ENCODE data around the gene SLC38A2. TPM values are rescaled to one million over a fixed set of nuclear protein-coding genes. Genes with fewer than 3 reads are reported as not detected.

SLC38A2 gene
- total RNA-seq, 1 donor from 2014 or later = 387 TPM

DNA sequence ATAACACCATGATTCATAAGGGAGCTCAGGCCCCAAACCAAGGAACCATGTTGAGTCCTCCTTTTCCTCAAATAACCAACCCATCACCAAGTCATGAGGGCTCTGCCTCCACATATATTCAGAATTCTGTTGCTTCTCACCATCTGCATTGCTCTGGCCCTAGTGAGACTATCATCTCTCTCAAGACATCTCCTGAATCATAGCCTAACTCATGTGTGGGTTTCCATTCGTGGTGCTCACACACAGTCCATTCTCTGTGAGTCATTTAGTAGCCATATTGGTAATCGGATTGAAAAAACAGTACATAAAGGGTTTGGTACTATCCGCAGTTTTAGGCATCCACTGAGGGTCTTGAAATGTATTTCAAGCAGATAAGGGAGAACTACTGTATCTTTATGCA, 5.1 kb upstream of the SLC38A2 start:
- no peak for DNase-seq (ENCODE audit: extremely low read depth, low read depth, low spot score)

DNA sequence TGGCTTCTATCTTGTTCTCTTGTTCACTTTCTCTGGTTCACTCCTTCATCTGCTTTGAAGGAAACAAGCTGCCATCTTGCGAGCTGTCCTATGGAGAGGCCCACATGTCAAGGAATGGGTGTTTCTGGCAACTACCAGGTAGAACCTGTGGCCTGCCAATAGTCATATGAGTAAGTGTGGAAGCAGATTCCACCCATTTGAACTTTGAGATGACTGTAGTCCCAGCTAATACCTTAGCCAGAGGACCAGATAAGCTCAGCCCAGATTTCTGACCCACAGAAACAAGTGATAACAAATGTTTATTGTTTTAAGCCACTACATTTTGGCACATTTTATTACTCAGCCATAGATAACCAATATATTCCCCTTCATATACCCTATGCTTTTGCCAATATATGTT, 4.0 kb upstream of the SLC38A2 start:
- DNase-seq (ENCODE audit: extremely low read depth, low read depth, low spot score) = no peak

DNA sequence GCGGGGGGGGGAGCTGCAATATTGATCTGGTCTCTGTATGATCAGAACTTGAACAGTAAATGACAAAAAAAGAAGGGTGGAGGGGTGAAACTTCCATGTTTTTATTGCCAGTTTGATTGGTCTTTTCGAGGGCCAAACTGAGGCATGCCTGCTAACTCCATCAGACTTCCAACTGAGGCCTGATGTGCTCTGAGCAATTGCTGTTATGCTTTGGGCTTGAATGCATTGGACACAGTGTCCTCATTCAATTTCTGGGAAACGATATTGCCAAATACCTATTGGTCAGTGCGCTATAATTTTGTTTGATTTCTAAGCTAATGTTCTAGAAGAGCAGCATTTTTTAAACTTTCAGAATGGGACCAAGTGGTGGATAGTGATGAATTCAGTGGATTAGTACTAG, 2.1 kb upstream of the SLC38A2 start:
- DNase-seq (ENCODE audit: extremely low read depth, low read depth, low spot score) = no peak

DNA sequence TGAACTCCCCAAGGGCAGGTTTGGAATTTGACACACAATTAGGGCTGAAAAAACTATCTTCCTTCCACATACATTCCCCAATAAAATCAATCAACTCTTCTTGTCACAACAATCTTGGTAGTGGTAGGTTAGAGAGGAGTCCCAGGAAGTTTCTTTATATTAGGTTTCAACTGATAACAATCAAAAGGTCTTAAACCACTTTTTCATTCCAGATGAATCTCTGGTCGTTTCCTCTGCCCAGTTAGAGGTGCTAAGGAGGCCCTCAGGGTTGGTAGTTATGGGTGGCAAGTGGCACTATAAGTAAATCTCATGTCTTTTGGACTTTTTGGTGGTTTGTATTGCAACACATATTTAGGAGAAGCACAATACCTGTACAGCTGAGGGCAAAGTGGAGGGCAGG, 1.7 kb upstream of the SLC38A2 start:
- no peak for DNase-seq (ENCODE audit: extremely low read depth, low read depth, low spot score)

DNA sequence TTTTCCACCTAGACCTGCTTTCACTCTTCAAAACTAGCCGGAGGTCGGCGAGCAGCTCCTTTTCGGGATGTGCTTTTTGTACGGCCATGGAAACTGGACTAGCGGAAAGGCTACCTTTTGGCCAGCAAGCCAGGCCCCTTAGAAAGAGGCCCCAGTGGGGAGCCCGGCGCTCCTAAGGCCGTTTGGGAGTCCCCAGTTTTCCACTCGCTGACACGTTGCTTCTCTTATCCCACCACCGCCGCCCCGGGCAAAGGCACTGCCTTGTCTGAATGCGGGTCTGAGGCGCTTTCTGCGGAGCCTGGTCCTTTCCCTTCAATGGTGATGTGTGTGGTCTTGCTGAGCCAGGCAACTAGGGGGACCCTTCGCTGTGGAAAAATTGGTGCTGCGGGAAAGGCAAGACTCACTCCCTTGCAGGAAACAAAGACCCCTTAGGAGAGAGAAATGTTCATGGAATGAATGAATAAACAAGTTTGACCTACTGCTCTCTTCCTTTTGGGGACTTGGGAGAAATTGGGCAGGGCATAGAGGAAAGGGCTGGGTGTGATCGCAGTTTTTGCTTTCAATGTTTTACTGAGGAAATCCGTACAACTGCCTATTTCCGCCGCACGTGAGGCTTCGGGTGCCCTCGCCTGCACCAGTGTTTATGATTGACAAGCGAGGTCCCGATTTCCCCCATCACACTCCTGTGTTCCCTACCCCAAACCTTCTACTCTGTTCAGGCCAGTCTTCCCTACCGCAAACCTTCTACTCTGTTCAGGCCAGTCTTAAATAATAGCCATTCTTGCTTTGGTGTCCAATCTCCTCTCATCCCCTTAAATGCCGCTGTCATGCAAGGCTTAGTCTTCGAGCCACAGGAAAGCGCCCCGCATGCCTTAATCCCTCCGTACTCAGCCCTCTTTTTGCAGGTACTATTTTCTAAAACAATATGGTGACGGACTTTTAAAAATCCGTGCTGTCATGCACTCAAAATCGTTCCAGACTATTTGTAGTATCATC, 1.0 kb upstream of the SLC38A2 start:
- DNase-seq (ENCODE audit: extremely low read depth, low read depth, low spot score) = no peak

DNA sequence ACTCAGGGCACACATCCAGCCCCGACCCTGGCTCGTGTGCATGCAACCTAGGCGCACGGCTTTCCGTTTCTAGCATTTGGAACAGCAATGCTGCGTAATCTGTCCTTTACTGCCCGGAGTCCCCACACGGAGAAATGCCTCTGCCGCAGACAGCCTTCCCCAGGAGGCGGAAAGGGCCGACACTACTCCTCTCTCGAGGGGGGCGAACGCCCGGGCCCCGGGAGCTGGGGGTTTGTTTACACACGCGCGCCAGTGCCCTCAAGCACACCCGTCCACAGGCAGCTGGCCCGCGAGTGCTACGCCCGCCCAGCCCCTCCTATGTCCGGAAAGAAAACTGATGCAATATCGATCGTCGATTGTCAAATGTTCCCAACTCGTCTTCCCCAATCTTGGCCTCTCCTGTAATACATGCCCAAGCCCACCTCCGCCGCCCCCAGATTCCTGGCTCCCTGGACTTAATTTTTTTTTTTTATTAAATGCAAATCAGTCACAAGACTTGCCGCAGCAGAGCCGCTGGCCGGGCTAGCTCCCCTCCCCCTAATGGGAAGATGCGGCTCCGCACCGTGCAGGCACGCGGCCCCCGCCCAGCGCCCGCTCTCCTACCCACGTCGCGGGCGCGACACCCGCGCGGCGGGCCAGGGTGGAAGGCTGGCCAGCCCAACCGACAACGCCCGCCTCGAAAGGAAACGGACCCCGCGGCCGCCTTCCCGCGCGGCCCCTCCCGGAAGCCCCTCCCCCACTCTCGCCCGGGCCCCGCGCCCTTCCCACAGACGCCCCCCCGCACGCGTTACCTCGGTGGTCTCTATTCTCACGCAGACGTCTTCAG, 642 bp downstream of the SLC38A2 start:
- no peak for DNase-seq (ENCODE audit: extremely low read depth, low read depth, low spot score)

GRCh38 chr12:46370792-46371717, 1.5 kb downstream of the SLC38A2 start:
- no peak for DNase-seq (ENCODE audit: extremely low read depth, low read depth, low spot score)

DNA sequence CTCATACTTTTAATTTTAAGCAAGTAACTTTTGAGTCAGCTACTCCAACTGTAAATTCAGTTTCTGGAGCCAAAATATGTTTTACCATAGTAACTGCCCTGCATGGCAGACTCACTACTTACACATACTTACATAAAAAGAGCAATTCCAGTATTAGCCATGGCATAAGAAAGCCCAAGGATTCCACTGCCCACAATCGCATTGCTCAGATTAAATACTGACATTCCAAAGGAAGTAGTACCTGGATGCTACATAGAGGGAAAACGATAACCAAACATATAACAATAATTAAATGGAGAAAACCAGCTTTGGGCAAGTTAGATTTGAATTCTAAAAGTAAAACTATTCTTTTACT, 2.2 kb downstream of the SLC38A2 start:
- no peak for DNase-seq (ENCODE audit: extremely low read depth, low read depth, low spot score)

DNA sequence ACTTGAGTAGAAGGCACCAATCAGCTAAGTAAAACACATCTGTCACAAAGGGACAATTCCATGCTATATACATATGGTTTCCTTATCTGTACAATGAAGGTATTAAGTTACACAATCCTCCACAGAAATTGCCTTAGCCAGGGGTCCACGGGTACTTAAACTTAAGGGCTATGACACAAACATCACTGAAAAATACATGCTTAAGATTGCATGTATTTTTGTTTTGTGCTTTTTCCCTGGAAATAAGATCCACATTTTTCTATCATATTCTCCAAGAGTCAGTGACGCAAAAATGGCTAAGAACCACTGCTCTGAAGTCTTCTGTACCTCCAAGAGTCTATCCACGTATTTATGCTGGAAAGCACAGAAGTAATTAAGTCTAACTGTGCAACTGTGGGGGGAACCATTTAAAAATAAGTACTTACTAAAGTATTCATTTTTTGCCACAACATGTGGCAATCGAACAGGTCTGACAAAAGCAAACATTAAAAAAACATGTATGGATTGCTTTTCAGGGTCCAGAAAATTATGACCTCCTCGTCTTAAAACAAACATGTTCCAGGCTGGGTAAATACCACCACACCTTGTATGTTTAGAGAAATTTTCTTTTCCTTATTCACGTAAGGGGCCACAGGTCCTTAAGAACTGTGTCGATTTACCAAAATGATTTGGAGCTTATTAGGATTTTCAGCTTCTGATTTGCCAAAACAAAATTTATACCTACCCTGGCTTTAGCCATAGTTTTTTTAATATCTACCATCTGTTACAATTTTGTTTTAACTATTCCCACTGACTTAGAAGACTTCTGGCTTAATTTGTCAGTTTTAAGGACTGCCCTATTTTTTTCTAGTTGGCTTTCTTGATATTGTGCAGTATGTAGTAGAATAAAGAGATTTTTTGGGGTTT, 2.8 kb downstream of the SLC38A2 start:
- DNase-seq (ENCODE audit: extremely low read depth, low read depth, low spot score) = no peak

DNA sequence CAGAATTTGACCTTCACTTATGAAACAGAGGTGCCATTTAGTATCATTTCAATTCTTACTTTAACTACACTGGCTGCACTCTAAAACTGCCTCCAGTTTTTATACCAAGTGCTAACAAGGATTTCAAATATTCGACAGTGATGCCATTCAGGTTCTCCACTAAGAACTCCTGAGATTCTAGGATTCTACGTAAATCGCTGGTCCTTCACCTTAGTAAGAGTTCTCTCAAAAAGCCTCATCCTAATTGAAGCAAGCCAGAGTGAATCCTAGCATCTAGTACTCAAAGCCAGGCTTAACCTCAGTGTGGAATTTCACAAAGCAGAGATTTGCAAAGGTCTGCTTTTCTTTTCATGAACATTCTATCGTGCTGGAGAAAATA, 3.5 kb downstream of the SLC38A2 start:
- DNase-seq (ENCODE audit: extremely low read depth, low read depth, low spot score) = no peak

GRCh38 chr12:46368684-46369083, 3.9 kb downstream of the SLC38A2 start:
- no peak for DNase-seq (ENCODE audit: extremely low read depth, low read depth, low spot score)

DNA sequence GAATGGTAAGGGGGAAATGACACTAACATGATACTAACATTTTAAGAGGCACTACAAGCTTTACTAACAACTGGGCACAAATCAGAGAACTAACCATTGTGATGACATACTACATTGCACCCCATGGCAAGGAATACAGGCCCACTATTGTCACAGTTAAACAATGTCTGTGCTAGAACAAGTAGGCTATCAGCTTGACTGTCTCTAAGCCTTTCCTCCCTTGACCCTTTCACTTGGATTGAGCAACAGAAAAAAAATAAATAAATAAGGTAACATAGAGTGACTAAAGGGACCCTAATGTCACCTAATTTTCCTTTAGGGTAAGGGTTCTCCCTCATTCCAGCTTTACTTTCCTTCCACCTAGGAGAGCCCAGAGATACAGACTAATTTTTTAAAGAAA, 4.4 kb downstream of the SLC38A2 start:
- no peak for DNase-seq (ENCODE audit: extremely low read depth, low read depth, low spot score)

GRCh38 chr12:46367351-46368029, 5.1 kb downstream of the SLC38A2 start:
- DNase-seq (ENCODE audit: extremely low read depth, low read depth, low spot score) = no peak

- DNase-seq (ENCODE audit: extremely low read depth, low read depth, low spot score) = no peak
These were observed 5.8 kb downstream of the SLC38A2 start for GRCh38 chr12:46366771-46367170.

- no peak for DNase-seq (ENCODE audit: extremely low read depth, low read depth, low spot score)
These were observed 6.6 kb downstream of the SLC38A2 start for GRCh38 chr12:46365951-46366379.

- no peak for DNase-seq (ENCODE audit: extremely low read depth, low read depth, low spot score)
These were observed 7.6 kb downstream of the SLC38A2 start for GRCh38 chr12:46364777-46365580.

- DNase-seq (ENCODE audit: extremely low read depth, low read depth, low spot score) = no peak
These were observed 8.3 kb downstream of the SLC38A2 start for GRCh38 chr12:46364300-46364696.

GRCh38 chr12:46363582-46364299, 8.8 kb downstream of the SLC38A2 start:
- DNase-seq (ENCODE audit: extremely low read depth, low read depth, low spot score) = no peak
